Muscle layer of duodenum (tissue), 2 donors: ENCODE data around the gene CSNK1A1L.

Experiments
- H3K27ac ChIP-seq: one replicate; pipeline ENCODE4 v1.7.0; 2013; ENCODE audit warnings: mild to moderate bottlenecking, low read length
- H3K27me3 ChIP-seq: one replicate; pipeline ENCODE4 v1.7.0; 2013; ENCODE audit warnings: low read depth, mild to moderate bottlenecking, control low read depth, low read length
- H3K36me3 ChIP-seq, 2 donors: one replicate each; pipeline ENCODE4 v1.7.0; 2013; ENCODE audit warnings: low read length in 2 of 2, control low read depth in 1 of 2, mild to moderate bottlenecking in 1 of 2; ENCODE audit not compliant: insufficient read depth in 2 of 2, control insufficient read depth in 1 of 2
- H3K4me1 ChIP-seq, 2 donors: one replicate each; pipeline ENCODE4 v1.7.0; 2013; ENCODE audit warnings: low read length in 2 of 2, mild to moderate bottlenecking in 2 of 2, control low read depth in 1 of 2, moderate library complexity in 1 of 2; ENCODE audit not compliant: insufficient read depth in 2 of 2, control insufficient read depth in 1 of 2
- H3K4me3 ChIP-seq, 2 donors: one replicate each; pipeline ENCODE4 v1.7.0; 2013; ENCODE audit warnings: low read length in 2 of 2, low read depth in 1 of 2, mild to moderate bottlenecking in 1 of 2
- H3K9me3 ChIP-seq, 2 donors: one replicate each; pipeline ENCODE4 v1.7.0; 2013; ENCODE audit warnings: low read length in 2 of 2, control low read depth in 1 of 2, mild to moderate bottlenecking in 1 of 2; ENCODE audit not compliant: control insufficient read depth in 1 of 2
- donor health status: healthy.

The CSNK1A1L gene

DNA sequence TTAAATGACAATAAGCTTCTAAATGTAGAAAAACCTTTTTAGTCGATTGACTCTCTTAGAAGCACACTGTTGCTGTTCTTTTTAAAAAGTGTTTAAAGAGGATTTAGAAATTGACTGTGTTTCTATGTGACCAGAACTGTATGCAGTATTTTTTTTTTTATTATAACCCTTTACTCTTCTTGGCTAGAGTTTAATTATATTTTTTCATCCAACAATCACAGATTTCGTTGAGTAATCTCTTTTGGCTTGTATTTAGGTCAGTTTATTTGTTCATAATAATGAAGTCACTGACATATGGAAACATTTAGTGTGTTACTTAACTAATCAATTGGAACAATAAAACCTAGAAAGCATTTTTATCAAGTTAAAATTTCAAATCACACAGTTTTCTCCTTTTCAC, 19.9 kb downstream of the CSNK1A1L start:
- Histone ChIP-seq H3K9me3 (no peaks in the 10 kb centered on the region), H3K4me1 (no peaks in the 10 kb centered on the region), H3K27ac (no peak overlapping the region), H3K4me3 (no peak overlapping the region), H3K36me3 (no peaks in the 10 kb centered on the region), H3K27me3 (no peaks in the 10 kb centered on the region)

DNA sequence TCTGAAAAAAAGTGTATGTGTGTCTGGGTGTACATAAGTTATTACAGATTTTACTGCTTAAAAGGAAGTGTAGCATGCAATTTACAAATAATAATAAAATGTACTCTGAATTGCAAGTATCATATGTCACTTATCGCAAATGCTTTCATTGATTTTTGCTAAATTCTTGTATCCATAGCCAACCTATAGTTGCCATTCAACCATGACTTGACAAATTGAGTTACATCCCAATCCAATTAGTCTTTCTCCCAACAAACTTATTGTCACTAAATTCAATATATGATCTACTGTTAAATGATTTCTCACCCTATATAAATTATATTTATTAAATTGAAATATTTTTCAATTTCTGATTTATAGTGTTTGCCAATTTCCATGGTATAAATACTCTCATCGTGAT, 28.6 kb downstream of the CSNK1A1L start:
- Histone ChIP-seq H3K27me3 (no peaks in the 10 kb centered on the region), H3K4me1 (no peaks in the 10 kb centered on the region), H3K9me3 (no peaks in the 10 kb centered on the region), H3K4me3 (no peak overlapping the region), H3K36me3 (no peaks in the 10 kb centered on the region), H3K27ac (no peak overlapping the region)

DNA sequence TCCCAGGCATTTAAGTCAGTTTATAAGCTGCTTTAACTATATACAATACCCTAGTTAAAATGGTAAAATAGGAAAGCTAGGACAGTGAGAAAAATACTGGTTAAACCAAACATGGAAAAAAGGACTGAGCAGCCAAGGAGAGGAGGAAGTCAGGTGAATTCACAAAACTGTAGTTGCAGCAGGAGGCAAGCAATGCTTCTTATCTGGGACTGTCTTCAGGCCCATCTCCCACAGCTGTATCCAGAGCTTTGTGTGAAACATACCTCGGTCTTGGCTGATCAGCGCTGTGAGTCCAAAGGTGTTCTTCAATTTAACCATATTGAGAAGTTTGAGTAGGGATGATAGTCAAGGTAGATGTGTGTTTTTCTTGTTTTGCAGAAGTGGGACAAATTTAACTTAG, 30.3 kb downstream of the CSNK1A1L start:
- Histone ChIP-seq H3K9me3 (no peaks in the 10 kb centered on the region), H3K27me3 (no peaks in the 10 kb centered on the region), H3K27ac (no peak overlapping the region), H3K36me3 (no peaks in the 10 kb centered on the region), H3K4me1 (no peaks in the 10 kb centered on the region), H3K4me3 (no peak overlapping the region)

DNA sequence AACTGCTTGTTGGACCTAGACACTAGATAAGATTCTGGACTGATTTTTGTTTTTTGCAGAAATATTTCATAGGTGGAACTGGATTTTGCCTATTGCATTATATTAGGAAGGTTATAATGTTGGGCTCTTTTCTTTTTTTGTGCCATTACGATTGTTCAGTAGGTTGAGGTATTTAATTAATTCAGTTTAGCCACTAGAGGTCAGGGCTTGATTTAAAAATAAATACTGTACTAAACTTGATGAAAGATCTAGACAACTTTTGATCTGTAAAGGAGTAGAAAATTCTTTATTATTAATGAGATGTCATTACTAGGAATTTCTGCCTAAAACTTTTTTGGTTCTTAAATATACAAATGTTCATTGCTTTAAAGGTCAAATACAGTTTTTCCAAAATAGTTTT, 30.8 kb downstream of the CSNK1A1L start:
- Histone ChIP-seq H3K27ac (no peak overlapping the region), H3K4me1 (no peaks in the 10 kb centered on the region), H3K27me3 (no peaks in the 10 kb centered on the region), H3K36me3 (no peaks in the 10 kb centered on the region), H3K9me3 (no peaks in the 10 kb centered on the region), H3K4me3 (no peak overlapping the region)

DNA sequence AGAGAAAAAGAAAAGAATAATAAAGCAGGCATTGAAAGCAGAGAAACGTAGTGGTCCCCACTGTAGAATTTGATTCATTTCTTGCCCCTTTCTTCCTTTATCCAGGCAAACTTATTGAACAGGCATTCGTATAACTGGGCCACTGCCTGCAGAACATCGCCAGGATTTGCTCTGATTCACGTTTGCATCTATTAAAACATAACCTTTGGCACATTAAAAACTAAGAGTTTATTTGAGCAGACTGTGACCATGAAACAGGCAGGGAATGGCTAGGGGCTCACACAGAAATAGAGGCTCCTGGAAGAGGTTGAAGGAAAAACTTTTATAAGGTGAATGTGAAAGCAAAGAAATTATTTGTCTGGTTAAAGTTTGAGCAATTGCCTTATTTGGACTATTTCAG, 33.4 kb downstream of the CSNK1A1L start:
- Histone ChIP-seq H3K27ac (no peak overlapping the region), H3K4me1 (no peaks in the 10 kb centered on the region), H3K4me3 (no peak overlapping the region), H3K27me3 (no peaks in the 10 kb centered on the region), H3K9me3 (no peaks in the 10 kb centered on the region), H3K36me3 (no peaks in the 10 kb centered on the region)

DNA sequence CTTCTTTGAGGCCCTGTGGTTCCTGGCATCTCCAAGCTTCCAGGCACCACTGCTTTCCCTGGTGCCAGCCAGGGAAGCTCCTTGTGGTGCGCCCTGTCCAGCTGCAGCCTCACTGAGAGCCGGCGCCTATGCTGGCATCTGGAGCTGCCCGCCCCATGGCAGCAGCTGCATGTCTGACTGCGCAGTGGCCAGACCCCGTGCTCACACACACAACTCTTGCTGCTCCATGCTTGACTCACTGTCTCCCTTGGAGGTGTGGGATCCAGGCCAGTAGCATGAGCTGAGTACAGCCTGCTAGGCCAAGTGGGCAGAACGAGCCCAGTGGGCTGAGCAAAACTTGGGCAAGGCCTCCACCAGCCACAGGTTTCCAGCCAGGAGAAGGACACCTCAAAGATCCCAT, 34.5 kb downstream of the CSNK1A1L start:
- H3K27ac ChIP-seq = no peak overlapping the region
- no peak overlapping the region for H3K4me3 ChIP-seq
- H3K36me3 ChIP-seq = no peaks in the 10 kb centered on the region
- no peaks in the 10 kb centered on the region for H3K27me3 ChIP-seq
- no peaks in the 10 kb centered on the region for H3K4me1 ChIP-seq
- H3K9me3 ChIP-seq = no peaks in the 10 kb centered on the region

DNA sequence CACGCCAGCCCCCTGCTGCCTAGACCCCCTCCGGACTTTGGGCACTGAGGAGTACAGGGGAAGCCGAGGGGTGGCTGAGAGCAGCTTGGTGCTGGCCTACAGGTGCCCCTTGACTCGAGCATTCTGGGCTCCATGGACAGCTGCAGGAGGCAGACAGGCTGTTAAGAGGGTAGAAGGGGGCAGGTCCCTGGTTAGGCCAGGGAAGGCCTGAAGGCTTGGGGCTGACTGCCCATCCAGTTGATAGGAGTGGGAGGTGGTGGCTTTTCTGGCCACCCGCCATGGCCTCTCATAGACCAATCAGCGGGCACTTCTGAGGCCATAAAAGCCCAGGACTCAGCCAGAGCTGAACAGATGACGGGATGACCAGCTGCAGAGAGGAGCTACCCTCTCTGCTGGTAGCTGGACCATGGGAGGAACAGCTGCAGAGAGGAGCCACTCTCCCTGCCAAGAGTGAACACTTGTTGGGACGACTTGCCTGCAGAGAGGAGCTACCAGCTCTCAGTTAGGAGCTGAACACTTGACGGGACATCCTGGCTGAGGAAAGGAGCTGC, 35.2 kb downstream of the CSNK1A1L start:
- Histone ChIP-seq H3K9me3 (no peaks in the 10 kb centered on the region), H3K4me3 (no peak overlapping the region), H3K27ac (no peak overlapping the region), H3K4me1 (no peaks in the 10 kb centered on the region), H3K36me3 (no peaks in the 10 kb centered on the region), H3K27me3 (no peaks in the 10 kb centered on the region)

DNA sequence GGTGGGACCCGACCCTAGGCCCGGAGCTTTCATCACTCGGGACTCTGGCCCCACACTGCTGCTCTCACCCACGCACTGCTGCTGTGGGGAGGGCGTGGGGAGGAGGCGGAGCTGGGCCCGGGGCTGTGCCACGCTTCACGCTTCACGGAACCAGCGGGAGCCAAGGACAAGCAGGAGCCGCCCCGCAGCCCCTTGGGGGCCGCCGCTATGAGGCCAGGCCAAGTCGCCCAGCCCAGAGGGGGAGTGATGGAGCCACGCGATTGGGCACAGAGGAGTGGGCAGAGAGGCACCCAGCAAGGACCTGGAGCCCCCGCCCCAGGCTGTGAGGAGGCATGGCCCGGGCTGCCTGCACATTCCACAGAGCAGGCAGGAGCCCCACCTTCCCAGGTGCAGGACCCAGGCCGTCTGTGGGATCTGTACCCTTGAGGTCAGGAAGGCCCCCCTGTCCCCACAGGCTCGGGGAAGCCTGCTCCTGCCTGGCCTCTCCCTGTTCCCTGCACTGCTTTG, 35.8 kb downstream of the CSNK1A1L start:
- no peaks in the 10 kb centered on the region for H3K9me3 ChIP-seq
- H3K36me3 ChIP-seq = no peaks in the 10 kb centered on the region
- no peaks in the 10 kb centered on the region for H3K4me1 ChIP-seq
- no peak overlapping the region for H3K27ac ChIP-seq
- H3K4me3 ChIP-seq = no peak overlapping the region
- H3K27me3 ChIP-seq = no peaks in the 10 kb centered on the region

DNA sequence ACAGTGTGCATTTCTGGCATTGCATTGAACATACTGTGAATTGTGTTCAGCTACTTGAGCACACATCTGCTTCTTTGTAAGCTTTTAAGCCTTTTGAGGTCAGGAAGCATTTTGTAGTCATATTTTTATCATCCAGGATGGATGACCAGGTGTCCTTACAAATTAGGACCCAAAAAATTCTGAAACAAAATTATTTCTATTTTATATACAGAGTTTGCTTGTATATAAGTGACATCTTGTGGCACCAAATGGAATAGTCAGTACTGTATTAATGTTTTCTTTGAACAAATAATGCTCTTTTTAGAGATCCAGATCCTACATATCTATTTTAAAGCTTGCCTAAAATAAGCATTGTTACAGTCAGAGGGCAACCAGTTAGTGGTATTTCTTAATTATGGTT, 36.5 kb downstream of the CSNK1A1L start:
- Histone ChIP-seq H3K36me3 (no peaks in the 10 kb centered on the region), H3K27me3 (no peaks in the 10 kb centered on the region), H3K4me1 (no peaks in the 10 kb centered on the region), H3K4me3 (no peak overlapping the region), H3K27ac (no peak overlapping the region), H3K9me3 (no peaks in the 10 kb centered on the region)

DNA sequence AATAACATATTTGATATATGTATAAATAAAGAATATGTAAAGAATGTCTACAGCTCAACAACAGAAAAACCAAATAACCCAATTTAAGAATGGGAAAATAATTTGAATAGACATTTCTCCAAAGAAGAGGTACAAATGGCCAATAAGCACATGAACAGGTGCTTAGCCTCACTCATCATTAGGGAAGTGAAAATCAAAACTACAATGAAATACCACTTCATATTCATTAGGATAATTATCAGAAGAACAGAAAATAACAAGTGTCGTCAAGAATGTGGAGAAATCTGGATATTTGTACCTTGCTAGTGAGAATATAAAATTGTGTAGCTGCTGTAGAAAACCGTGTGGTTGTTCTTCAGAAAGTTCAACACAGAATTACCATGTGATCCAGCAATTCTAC, 37.6 kb downstream of the CSNK1A1L start:
- Histone ChIP-seq H3K4me1 (no peaks in the 10 kb centered on the region), H3K27me3 (no peaks in the 10 kb centered on the region), H3K9me3 (no peaks in the 10 kb centered on the region), H3K27ac (no peak overlapping the region), H3K36me3 (no peaks in the 10 kb centered on the region), H3K4me3 (no peak overlapping the region)

DNA sequence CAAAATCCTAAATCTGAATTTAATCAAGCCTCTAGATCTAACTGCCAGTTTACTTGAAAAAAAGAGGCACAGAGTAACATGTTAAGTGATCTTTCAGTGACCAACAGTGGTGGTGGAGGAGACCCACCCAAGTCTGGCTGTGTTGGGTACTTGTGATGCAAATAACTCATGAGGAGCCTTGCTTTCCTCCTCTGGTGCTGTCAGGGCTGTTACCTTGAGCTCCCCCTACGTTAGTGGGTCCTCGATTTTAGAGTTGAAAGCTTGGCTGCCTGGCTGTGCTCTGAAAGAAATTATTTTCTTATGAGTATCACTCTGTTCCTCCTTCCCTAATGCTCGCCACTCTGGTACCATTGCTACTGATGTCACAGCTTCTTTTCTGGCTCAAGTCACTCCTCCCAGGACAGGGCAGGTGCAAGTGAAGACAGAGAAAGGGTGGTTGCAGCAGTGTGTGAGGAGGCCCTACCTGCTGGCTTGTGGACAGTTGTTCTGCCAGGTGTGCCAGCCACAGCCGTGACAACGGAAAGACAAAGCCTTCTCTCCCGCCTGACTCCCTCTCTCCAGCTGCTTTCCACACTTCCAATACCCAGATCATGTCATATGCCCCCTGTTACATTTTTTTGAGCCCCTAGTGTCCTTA, 39.5 kb downstream of the CSNK1A1L start:
- Histone ChIP-seq H3K36me3 (no peaks in the 10 kb centered on the region), H3K4me1 (no peaks in the 10 kb centered on the region), H3K27me3 (no peaks in the 10 kb centered on the region), H3K27ac (no peak overlapping the region), H3K4me3 (no peak overlapping the region), H3K9me3 (no peaks in the 10 kb centered on the region)

DNA sequence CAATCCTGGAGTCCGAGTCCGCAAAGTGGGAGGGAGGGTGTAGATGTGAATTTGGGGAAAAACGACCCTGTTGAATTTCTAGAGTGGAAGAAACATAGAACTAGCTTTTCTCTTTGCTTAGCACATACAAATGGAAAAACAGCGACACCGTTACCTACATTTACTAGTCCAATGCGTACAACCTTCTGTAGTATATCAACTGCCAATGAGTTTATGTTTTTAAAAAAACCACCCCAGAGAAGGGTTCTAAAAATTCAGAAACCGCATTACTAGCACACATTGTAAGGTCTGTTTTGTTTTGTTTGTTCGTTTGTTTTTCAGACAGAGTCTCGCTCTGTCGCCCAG, 45.6 kb downstream of the CSNK1A1L start:
- peak overlapping the region; percentile 89 to 92 for H3K4me3 ChIP-seq
- H3K27me3 ChIP-seq = no peaks in the 10 kb centered on the region
- no peaks in the 10 kb centered on the region for H3K9me3 ChIP-seq
- H3K27ac ChIP-seq = no peak overlapping the region
- H3K4me1 ChIP-seq = peaks cover 0 to 15% of the 10 kb centered on the region in 2 donors
- no peaks in the 10 kb centered on the region for H3K36me3 ChIP-seq
